HEK293T (cell line): ENCODE measurements around the gene HAUS1.

Experiments
- FOXA1 ChIP-seq: fragments of 450-650 bp; IDR thresholded peaks from 2 replicates; pipeline ENCODE4 v1.6.1; 2016; ENCODE audit warnings: mild to moderate bottlenecking
- SP1 ChIP-seq: fragments of 450-650 bp; IDR thresholded peaks from 2 replicates; pipeline ENCODE4 v1.6.1; 2017

DNA sequence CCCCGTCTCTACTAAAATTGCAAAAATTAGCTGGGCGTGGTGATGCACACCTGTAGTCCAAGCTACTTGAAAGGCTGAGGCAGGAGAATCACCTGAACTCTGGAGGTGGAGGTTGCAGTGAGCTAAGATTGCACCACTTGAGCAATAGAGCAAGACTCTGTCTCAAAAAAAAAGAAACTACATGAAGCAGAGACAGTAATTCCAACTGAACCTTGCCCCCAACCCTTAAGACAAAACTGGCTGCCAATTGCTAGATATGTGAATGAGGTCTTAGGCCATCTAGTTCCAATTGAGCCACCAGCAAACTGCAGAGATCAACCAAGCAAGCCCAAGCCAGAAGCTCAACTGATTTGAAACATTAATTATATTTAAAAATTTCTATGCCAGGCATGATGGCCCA is 25.9 kb downstream of the HAUS1 start:
- TF ChIP-seq SP1 (no peak), FOXA1 (no peak)
